ENCODE measurements around the gene PITPNM2. TPM values are rescaled to one million over a fixed set of nuclear protein-coding genes. Genes with fewer than 3 reads are reported as not detected.
A peak's percentile ranks its signal among the peaks of the same experiment; 100 is the strongest.

The PITPNM2 gene
- polyA plus RNA-seq, 1 experiment: 1.3 TPM

DNA sequence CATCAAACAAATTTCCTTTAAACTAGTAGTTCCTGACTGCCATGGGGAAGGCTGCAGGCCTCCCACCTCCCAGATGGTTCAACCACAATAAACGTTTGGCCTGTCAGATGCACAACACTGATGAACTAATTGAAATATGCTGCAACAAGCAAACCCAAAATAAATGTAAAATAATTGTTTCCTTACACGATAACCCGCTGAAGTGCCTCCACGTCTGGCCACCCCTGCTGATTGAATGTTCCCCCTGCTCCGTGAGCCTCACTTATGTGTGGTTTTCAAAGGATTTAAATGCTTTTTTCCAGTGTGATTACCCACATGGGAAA is 8.4 kb downstream of the PITPNM2 start:
- ChIA-PET CTCF (interaction anchor here (1.4 to 2.4 kb wide), 2 partner anchors 99 kb away, joined by 3 to 7 read pairs; no protein-coding TSS in a partner anchor), POLR2A (interaction anchor here (0.6 kb wide), 1 partner anchor 83 kb away, joined by 3 read pairs; no protein-coding TSS in a partner anchor)
- H3K27me3 ChIP-seq (ENCODE audit: control insufficient read depth, insufficient read depth, low read length): no peaks in the 10 kb centered on the region
- H3K9me3 ChIP-seq (ENCODE audit: control insufficient read depth, insufficient read depth, low read length): no peaks in the 10 kb centered on the region
- TF ChIP-seq, protein P1, sequence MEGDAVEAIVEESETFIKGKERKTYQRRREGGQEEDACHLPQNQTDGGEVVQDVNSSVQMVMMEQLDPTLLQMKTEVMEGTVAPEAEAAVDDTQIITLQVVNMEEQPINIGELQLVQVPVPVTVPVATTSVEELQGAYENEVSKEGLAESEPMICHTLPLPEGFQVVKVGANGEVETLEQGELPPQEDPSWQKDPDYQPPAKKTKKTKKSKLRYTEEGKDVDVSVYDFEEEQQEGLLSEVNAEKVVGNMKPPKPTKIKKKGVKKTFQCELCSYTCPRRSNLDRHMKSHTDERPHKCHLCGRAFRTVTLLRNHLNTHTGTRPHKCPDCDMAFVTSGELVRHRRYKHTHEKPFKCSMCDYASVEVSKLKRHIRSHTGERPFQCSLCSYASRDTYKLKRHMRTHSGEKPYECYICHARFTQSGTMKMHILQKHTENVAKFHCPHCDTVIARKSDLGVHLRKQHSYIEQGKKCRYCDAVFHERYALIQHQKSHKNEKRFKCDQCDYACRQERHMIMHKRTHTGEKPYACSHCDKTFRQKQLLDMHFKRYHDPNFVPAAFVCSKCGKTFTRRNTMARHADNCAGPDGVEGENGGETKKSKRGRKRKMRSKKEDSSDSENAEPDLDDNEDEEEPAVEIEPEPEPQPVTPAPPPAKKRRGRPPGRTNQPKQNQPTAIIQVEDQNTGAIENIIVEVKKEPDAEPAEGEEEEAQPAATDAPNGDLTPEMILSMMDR (IDR thresholded peaks at IDR 0.05; ENCODE audit: low read depth, low read length): no peak
- H3K27ac ChIP-seq (ENCODE audit: low read depth, low read length): no peak overlapping the region
- DNase-seq (ENCODE audit: low read depth, low spot score): no peak
- H3K4me3 ChIP-seq (ENCODE audit: low read depth, low read length): no peak overlapping the region

DNA sequence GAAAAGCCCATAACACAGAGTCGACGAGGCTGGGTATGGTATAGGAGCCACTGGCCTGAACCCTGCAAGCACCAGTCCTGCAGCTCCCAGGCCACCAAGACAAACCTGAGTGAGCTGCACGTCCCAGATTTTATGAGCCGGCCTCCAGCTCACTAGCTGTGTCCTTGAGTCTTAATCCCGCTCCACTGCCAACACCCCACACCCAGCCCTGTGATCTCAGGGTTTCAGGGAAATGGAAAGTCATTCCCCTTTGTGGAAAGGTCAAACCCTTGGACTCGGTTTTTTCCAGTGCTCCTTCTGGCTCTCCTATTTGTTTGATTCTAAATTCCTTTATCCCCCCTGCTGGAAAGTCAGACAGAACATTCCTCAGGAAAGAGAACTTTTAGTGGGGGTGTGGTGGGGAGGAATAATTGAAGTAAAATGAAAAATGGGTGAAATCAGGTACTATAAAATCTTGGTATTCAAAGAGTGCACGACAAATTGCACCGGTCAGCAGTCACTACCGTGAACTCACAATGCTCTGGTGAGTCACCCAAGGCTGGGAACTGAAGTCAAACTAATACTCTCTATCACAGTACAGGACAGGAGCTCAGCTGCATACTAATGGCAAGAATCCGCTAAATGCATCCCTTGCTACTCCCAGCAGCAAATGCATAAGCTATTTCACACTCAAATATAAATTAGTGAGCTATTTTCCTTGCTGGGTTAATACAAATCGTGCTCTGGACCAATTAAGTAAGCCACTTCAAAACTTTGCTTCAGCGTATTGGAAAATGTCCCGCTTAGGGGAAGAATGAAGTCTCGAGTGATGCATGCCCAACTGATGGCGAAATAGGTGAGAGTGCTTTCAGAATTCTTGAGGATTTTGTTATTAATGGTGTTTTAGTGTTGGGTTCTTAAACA is 9.0 kb downstream of the PITPNM2 start:
- Histone ChIP-seq H3K9me3 (ENCODE audit: control insufficient read depth, insufficient read depth, low read length) (no peaks in the 10 kb centered on the region), H3K27me3 (ENCODE audit: control insufficient read depth, insufficient read depth, low read length) (no peaks in the 10 kb centered on the region), H3K4me3 (ENCODE audit: low read depth, low read length) (no peak overlapping the region), H3K27ac (ENCODE audit: low read depth, low read length) (peak overlapping the region; percentile 21)
- TF ChIP-seq, protein P1 (IDR thresholded peaks at IDR 0.05; ENCODE audit: low read depth, low read length): no peak
- peak; percentile 36 for DNase-seq (ENCODE audit: low read depth, low spot score)
- ChIA-PET CTCF (interaction anchor here (1.4 kb wide), 1 partner anchor 99 kb away, joined by 3 read pairs; no protein-coding TSS in a partner anchor), POLR2A (interaction anchor here (0.6 kb wide), 1 partner anchor 83 kb away, joined by 3 read pairs; no protein-coding TSS in a partner anchor)

DNA sequence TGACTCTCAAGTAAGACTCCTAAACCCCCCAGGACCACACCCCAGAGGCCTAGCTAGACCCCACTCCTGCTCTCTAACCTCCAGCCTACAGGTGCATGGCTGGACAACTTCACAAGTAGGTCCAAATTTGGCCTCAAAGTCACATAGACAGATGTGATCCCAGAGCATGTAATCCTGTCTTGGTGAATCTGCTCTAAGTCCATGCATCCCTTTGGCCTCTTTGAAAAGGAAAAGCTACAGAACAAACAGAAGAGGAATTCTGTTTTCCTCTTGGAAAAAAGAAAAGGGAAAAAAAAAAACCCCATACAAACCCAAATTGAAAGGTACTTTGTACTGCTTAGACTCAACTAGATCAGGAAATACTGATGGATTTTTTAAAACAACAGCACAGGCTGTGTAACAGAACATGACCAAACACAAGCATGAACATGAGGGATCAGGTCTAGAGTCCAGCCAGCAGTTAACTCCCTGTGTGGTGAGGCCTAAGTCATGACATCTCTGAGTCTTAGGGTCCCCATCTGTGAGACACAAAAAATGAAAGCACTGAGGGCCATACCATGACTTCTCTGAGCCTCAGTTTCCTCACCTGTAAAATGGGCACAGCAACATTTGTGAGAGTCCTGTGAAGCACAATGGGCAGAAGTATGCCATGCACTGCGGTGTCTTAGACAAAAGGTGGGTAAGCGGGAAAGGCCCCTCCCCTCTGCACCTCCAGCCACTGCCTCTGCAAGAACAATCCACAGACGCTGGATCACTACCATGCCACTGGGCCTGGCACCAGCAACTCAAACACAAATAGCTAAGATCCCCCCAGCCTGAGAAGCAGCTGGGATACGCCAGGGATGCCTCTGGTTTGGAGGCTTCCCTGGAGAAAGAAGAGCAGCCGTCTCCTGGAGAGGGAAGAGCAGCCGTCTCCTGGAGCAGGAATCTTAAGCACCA is 9.9 kb downstream of the PITPNM2 start:
- Histone ChIP-seq H3K9me3 (ENCODE audit: control insufficient read depth, insufficient read depth, low read length) (no peaks in the 10 kb centered on the region), H3K27ac (ENCODE audit: low read depth, low read length) (peak overlapping the region; percentile 21), H3K27me3 (ENCODE audit: control insufficient read depth, insufficient read depth, low read length) (no peaks in the 10 kb centered on the region), H3K4me3 (ENCODE audit: low read depth, low read length) (no peak overlapping the region)
- TF ChIP-seq, protein P1 (IDR thresholded peaks at IDR 0.05; ENCODE audit: low read depth, low read length): no peak
- CTCF ChIA-PET: interaction anchor here (0.6 to 1.4 kb wide), 2 partner anchors 98 kb away, joined by 3 to 11 read pairs; no protein-coding TSS in a partner anchor
- DNase-seq (ENCODE audit: low read depth, low spot score): no peak
- POLR2A ChIA-PET: interaction anchor here (0.6 to 0.9 kb wide), 2 partner anchors 23 to 92 kb away, joined by 3 read pairs; no protein-coding TSS in a partner anchor

DNA sequence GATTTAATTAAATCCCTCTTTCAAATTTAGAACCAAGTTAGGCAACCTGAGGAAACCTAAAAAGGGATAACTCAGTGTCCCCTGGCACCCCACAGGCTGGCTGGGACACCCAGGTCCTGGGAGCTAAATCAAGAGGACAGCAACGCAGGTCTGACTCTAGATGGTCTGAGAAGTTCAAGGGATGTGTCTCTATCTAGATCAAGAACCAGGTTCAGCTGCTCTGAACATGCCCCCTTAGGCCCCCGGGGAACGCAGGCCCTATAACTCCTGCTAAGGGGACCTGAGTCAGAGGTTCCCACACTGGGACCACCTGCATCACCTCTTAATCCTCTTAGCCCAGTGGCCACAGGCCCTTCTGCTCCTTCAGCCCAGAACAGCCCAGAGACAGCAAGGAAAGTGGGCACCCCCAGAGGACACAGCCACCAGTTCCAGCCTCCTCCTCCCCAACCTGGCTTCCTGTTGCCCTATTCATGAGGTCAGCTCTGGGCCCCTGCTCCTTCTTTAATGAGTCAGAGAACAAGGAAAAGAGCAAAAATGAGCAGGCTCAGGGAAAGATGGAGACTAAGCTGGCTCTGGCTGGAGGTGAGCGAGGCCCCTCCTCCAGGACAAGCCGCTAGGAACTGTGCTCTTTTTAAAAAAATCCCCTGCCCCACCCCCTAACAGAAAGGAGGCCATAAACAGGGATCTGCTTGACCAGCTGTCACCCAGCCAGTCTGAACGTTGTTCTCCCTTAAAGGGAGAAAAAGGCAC is 10.8 kb downstream of the PITPNM2 start:
- POLR2A ChIA-PET: interaction anchor here (0.6 to 0.9 kb wide), 2 partner anchors 22 to 91 kb away, joined by 3 read pairs; no protein-coding TSS in a partner anchor
- Histone ChIP-seq H3K27ac (ENCODE audit: low read depth, low read length) (no peak overlapping the region), H3K4me3 (ENCODE audit: low read depth, low read length) (no peak overlapping the region), H3K9me3 (ENCODE audit: control insufficient read depth, insufficient read depth, low read length) (no peaks in the 10 kb centered on the region), H3K27me3 (ENCODE audit: control insufficient read depth, insufficient read depth, low read length) (no peaks in the 10 kb centered on the region)
- CTCF ChIA-PET: interaction anchor here (0.6 kb wide), 1 partner anchor 97 kb away, joined by 11 read pairs; no protein-coding TSS in a partner anchor
- TF ChIP-seq, protein P1 (IDR thresholded peaks at IDR 0.05; ENCODE audit: low read depth, low read length): no peak
- DNase-seq (ENCODE audit: low read depth, low spot score): no peak
